HG03025 (cell line): ENCODE data around the gene ZBTB20.
A peak's percentile ranks its signal among the peaks of the same experiment; 100 is the strongest.

Experiments
- ATAC-seq: cut with Tn5 transposase; IDR thresholded peaks from one replicate; pipeline ENCODE4 v1.9.1; 2021; ENCODE audit warnings: mild to moderate bottlenecking, moderate library complexity; ENCODE audit not compliant: unreplicated experiment, low FRiP score

Gene ZBTB20

DNA sequence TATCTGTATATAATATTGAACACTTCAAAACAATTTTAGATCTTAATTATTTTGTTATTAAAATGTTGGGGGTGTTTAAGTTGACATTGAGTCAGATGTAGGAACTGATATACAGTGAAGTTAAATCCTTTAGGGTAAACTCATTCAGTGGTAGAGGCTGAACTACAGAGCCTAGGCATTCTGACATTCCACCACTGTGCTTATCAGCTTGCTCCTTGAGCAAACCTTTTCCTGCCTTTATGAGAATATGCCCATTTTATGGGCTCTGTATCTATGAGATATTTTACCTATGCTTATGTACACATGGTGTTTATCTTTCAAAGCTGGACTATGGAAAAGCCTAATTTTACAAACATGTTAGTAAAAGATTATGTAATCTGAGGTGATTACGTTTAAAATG, 407.5 kb downstream of the ZBTB20 start:
- ATAC-seq: no peak

DNA sequence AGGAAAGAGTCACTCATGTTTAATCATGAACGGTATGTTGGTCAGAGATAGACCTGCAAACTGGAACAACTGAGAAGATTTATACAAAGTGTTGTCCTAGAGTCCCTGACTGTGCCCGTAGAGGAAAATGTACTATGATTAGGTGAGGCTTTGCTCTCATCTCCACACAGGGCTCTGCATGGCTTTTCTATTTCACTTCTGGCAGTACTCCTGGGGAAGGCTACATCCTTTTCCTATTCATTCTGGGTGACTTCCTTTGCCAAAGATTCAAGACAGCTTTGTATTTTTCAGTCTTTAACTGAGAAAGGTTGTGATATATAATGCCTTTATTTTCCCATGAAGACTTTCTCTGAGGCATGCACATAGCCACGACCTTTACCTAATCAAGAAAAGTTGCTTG, 414.7 kb downstream of the ZBTB20 start:
- ATAC-seq: no peak

DNA sequence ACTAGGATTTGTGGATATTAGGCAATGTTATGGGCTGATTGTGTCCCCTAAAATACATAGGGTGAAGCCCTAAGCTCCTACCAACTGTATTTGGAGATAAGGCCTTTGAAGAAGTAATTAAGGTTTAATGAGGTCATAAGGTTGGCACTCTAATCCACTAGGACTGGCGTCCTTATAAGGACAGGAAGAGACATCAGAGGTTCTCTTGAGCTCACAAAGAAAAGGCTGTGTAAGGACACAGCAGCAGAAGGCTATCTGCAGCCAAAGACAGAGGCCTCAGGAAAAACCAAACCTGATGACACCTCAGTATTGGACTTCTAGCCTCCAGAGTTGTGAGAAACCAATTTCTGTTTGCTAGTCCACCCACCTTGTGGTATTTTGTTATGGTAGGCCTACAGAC, 416.7 kb downstream of the ZBTB20 start:
- no peak for ATAC-seq

DNA sequence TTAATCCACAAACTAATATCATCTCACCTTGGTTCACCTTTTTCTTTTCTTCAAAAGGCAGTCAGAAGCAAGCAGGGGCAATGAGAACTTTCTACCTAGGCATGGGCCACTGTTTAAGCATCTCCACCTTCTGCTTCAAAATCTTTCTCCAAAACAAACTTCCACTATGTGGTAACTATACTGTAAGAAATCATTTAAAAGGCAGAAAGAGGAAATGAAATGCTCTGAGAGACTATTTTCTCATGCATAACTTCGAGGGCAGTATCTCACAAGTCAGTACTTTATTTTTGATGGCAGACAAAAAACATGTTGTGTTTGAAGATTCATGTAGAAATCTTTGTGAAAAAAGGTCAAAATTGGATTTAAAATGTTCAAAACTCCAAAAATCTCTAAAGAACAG, 419.7 kb downstream of the ZBTB20 start:
- peak; percentile 72 for ATAC-seq

DNA sequence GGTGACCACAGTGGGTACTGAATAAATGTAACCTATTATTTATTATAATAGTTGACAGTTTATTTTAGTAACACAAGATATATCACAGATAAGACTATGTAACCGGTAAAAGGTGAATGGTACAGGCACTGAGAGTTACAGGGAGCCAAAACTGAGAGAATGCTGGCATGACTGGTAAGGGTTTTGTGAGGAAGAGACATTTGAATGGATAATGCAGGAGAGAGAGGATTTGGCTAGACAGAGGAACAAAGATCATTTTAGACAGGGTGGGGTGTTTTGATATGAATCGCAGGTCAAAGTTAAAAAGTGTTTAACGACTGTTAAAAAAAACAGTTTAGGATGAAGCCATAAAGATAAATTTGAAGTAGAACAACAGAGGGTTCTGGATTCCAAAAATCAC, 421.1 kb downstream of the ZBTB20 start:
- no peak for ATAC-seq

DNA sequence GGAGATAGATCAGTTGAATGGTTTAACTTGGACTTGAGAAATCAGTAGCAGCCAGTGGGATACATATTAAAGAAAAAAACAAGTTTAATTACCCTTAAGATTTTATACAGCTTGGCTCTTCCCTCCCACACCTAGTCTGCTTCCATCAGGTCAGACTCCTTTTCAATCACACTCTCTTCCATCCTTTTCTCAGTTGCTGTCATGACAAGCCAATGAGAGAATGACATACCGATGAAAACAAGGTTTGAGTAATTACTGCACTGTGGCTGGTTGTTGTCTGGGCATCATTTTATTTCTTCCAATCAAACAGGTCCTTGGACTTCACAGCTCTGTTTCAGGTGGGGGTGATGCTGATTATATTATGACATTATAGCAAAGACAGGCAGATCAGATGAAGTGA, 424.6 kb downstream of the ZBTB20 start:
- ATAC-seq: no peak

DNA sequence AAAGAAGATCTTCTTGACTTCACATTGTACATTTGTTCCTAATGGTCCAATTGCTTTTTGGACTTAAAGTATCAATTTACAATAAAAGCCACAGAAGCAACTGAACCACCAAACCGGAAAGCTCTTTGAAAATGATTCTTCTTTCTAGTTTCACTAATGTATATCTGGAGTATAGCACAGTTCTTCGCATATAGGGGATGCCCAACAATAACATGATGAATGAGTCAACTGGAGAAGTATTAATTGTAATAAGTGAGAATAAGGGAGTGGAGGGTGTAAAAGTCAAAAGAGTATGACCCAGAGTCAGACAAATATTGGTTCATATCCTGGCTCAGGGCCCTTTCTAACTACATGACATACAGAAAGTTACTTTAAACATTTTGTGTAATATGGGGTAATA, 425.2 kb downstream of the ZBTB20 start:
- ATAC-seq: no peak

DNA sequence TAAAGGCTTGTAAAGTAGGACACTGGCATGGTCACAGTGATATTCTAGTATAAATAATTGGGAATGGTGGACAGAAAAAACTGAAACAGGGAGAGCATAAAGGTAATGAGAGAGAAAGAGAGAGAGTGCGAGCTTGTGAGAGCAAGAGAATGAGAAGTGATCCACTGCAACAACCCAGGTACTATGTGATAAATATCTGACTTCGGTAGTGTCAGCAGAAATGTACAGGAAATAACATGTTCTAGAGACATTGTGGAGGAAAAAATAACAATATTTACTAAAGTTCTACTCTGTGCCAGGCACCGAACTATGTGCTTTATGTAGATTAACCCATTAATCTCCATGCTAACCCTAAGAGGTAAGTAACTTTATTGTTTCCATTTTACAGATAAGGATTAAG, 425.9 kb downstream of the ZBTB20 start:
- no peak for ATAC-seq

DNA sequence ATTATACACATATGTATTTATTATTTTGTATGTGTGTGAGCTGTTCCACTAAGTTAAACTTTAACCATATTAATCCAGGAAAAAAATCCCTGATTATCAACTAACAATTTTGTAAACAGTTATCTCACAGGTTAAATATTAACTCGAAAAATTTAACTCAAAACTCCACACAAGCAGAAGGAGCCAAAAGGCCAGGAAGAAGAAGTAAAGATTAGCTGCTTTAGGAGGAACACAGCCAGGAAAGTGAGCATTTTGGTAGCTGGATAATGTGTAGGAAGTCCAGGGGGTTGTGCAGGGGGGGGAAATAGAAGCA, 428.2 kb downstream of the ZBTB20 start:
- ATAC-seq: no peak

DNA sequence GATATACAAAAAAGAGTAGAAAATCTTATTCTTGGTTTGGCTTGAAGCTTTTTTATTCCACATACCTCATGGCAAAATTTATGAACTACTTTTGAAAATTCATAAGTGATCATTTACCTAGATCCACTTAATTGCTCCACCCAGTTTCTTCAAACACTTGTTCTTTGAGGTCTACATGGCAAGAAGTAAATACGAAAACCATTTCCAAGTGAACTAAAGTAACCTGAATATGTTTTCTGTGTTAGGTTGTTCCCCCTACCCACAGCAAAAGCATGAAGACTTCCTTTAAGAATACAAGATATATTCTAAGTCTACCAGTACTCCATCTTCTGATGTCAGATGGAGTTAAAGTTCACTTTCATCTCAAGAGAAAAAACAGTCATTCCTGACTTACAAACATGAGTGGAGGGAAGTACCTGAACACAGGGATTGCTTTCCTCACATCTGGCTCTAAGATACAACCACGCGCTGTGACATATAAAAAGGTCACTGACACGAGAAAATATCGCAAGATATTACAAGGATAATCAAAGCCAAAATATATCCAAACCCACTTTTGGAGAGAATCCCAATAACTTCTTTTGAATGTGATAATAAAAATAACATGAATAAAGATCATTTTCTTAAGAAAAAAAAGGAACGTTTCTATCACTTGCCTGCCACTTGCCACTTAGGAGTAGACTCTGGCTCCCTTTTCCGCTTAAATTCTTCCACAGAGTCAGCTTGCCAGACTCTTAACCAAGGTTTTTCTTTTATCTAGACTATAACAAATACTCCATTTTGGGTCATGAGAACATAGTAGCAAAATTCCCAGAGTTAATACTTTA, 428.8 kb downstream of the ZBTB20 start:
- no peak for ATAC-seq

DNA sequence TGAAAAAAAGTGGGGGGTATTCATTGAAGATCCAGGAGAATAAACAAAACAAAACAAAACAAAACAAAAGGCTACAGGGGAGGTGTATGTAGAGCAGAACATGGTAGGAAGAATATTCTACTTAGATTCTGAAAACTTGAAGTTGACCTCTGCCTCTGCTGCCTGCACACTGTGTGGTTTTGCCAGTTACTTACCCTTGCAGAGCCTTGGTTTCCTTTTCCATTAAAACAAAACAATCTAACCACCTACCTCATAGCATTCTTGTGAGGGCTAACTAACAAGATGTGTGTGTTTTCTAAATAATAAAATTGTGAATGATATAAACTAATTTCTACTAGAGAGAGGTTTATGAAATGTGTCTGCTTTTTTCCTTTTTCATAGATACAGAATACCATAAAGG, 430.2 kb downstream of the ZBTB20 start:
- no peak for ATAC-seq

DNA sequence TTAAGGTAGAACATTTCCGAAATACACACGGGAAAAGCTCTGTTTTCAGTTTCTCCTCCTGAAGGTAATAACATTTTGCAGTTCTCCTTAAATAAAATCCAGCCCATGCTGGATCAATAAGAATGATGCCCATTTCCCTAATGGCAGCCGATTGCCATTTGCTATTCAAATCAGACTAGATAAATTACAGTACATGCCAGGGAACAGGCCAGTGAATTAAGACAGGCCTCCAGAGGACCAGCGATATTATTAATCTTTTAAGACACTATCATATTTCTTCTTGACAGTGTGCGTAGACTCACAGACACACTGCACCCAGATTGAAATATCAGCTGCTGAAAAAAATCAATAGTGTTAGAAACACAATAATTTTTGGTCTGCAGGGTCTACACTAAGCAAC, 431.0 kb downstream of the ZBTB20 start:
- no peak for ATAC-seq

DNA sequence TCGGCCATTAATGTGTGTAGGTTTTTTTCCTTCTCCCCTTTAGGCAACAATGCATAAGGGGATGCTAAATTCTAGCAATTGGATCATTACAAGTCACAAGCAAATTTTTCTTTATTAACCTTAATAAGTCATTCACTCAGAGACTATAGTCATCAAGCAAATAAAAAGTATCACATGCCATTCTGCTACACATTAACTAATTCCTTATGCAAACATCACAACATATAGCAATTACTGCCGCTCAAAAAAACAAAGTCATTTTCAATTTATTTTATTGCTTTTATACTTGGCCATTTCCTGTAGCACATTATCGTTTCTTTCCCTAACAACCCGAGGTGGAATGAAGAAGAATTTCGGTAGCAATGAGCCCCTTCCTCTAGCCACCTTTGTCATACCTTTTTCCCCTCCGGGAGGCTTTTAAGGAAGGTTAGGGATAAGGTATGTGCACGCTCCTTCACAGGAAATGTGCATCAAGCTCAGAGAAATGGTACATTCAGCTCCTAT, 432.1 kb downstream of the ZBTB20 start:
- no peak for ATAC-seq

DNA sequence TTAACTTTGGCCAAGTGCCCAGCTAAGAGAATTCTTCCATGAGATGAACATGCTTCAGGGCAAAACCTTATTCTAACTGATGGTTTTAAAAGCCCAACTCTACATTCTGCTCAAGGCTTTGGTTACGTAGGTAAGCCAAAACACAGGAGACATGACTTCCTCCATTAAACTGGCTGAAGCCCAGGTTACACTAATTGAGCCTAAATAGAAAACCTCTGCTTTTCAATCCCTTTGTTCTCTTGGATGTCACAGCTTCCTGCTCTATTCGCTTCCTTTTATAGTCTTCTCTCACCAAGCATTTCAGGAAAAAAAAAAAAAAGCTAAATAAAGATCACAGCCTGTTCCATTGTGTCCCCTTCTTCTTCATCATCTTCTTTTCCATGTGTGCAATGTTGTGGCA, 432.9 kb downstream of the ZBTB20 start:
- ATAC-seq: no peak

DNA sequence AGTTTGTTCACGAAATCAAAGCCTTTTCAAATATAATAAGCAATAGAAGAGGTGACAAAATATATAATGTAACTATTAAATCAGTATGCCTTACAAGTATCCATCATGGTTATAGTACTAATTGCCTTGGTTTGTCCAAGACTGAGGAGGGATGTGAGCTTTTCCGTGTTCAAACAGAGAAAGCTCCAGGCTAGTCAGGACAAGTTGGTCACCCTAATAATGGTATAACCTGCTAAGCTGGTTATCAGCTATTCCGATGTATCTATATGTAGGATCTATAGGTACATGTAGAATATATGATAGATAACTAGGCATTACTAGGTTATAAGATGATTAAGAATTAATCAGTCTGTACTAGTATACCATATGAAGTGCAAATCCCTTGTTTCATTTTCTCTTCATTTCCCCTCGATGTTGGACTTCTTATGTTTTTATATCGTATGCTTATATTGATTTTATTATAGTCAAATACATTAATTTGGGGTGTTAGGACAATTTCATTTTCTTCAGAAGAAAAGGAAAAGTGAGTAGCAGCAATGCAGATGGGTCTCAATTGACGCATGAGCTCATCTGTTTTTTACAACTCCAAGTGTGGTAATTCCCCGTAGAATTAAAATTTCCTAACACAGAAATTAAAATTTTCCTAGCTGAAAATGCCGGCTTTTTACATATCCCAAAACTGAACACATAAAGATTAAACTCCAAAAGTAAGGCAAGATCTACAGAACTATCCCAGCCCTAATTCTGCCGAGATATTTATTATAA, 434.2 kb downstream of the ZBTB20 start:
- ATAC-seq: no peak

DNA sequence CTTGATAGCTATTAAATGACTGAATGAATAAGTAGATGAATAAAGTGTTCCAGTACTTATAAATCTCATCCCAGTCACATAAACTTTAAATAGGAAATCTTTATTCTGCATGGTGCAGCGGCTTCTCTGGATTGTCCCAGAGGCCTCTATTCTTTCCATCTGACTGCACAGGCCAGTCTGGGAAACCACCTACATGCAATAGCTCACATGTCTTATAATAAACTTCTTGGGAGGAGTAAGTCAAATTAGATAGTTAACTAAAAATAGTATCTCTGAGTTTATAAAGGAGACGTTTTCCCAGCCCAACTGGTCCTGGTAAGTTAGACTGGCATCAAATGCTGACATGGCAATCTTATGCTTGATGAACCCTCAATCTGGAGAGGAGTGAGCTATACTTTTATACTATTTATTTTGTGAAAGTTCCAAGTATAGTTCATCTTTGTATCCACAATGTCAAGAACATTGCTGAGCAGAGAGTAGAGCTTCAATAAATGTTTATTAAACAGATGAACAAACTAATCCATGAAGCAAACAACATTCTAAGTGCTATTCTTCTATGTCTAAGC, 435.7 kb downstream of the ZBTB20 start:
- no peak for ATAC-seq

DNA sequence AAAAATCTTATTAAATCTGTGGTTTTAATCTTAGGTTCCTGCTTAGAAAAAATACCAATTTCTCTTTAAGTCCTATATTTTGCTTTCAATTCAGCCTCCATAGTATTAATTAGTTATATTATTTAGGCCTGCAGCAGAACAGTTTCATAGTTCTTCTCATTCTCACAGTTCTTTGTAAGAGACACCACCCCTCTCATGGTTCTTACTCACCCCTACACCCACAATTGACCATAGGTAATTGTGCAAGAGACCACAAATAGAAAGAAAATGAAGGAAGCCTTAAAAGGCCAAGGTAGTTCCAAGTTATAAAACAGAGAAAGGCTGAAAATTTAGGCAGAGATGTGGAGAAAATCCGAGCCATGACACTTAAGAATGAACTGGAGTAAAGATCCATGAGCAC, 438.0 kb downstream of the ZBTB20 start:
- no peak for ATAC-seq

DNA sequence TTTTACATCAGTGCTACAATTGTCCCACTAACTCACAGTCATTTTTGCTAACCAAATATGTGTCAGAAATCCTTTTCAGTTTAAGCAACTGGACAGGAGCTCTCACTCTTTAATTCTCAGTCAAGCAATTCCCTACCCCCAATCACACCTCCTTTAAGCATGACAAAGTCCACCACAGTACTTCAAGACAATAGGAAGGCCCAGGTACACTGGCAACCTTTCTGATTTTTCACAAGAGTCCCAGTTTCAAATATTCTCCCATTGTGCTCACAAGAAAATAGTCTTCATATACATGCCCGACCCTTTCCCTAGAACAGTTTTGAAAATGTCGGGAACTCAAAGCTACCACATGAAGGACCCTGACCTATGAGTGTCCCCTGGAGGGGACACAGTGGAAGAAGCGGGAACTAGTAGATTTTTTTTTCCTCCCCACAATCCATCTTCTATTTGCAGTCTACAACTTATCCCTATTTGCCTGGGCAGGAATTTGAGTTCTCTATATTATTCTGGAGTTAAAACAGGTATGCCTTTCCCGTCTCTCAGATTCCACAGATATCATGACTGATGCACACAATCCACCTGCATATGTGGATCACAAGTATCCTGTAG, 439.7 kb downstream of the ZBTB20 start:
- no peak for ATAC-seq

DNA sequence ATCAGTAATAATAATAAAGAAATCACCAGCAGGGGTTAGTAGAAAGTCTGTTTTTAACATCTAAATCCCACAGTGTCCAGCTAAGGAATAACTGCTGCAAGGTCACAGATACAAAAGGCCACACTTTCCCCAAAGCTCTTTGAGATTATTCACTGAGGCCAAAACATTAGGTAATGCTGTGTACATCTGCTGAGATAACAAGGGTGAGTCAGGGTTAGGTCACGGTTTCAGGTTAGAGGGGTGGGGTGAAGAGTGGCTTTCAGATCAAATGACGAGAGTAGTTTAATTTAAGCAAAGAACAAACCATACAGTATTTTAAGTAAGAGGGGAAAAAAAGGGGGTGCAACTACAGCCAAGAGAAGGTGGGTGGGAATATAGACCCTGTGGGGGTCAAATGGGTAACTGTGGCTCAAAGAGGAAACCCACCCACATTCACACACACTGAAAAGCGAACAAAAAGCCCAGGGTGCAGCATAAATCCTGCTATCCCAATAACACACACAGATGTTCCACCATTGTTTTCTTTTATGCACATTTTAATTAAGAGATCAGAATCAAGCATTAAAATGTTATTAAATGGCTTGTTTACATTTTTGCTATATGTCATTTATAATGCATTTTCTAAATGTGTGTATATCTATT, 440.4 kb downstream of the ZBTB20 start:
- no peak for ATAC-seq

DNA sequence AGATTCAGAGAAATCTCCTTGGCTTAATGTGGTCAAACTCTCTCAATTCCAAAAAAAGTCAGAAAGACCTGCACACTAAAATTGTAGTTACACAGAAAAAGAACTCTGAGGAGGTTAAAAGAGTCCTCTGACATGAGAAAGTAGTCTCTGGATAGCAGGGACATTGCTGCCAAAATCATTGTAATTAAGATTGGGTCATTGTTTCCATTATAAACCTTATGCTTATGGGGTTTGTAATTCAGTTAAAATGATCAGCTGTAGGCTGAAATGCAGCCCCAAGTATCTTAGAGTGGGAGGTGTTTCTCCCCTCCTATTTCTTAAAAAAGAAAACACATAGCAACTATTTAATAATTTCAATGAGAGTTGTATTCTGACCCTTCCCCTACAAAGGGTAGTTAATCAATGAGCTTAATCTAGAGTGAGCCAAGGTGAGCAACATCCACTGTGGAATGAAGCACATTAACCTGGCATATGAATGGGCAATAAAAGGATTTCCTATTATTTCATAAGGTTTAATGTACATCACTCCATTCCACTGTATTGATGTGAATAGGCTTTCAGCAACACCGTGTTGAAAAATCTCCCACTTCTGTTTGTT, 446.4 kb downstream of the ZBTB20 start:
- ATAC-seq: no peak
